C4-2B (cell line): ENCODE results near the gene SMIM22.

Experiments used
- CTCF ChIP-seq: fragments of 450-650 bp; conservative IDR thresholded peaks from 2 replicates; pipeline ENCODE4 v1.5.1; 2017; ENCODE audit warnings: mild to moderate bottlenecking
- ZFX ChIP-seq: fragments of 450-650 bp; IDR thresholded peaks from 2 replicates; pipeline ENCODE4 v1.6.1; 2017

GRCh38 chr16:4795181-4795827 is at the start of gene SMIM22:
- TF ChIP-seq ZFX (no peak), CTCF (no peak)
